Neural progenitor cell (in vitro differentiated cells): ENCODE results near the gene IQSEC1. TPM values are rescaled to one million over a fixed set of nuclear protein-coding genes. Genes with fewer than 3 reads are reported as not detected.

Source experiments
- DNase-seq: peaks from one replicate; pipeline ENCODE4 v3.0.0-alpha.2; 2016; ENCODE audit warnings: low spot score
- H2AFZ ChIP-seq: fragments of 200-600 bp; sonication (generic); replicated peaks from 2 replicates; pipeline ENCODE4 v1.6.1; 2016; ENCODE audit warnings: antibody characterized with exemption
- H3F3A ChIP-seq: fragments of 200-600 bp; sonication (generic); 2 replicates; pipeline ENCODE4 v1.6.1; 2016; ENCODE audit warnings: antibody characterized with exemption, low read depth
- H3K27ac ChIP-seq: fragments of 200-600 bp; sonication (generic); 2 replicates; pipeline ENCODE4 v1.5.1; 2016; ENCODE audit warnings: mild to moderate bottlenecking
- H3K27me3 ChIP-seq: fragments of 200-600 bp; sonication (generic); 2 replicates; pipeline ENCODE4 v1.6.1; 2016; ENCODE audit warnings: mild to moderate bottlenecking, moderate library complexity
- H3K36me3 ChIP-seq: fragments of 200-600 bp; sonication (generic); 2 replicates; pipeline ENCODE4 v1.5.1; 2016
- H3K4me1 ChIP-seq: fragments of 200-600 bp; sonication (generic); 2 replicates; pipeline ENCODE4 v1.6.1; 2016; ENCODE audit warnings: mixed run types
- H3K4me2 ChIP-seq: fragments of 200-600 bp; sonication (generic); 2 replicates; pipeline ENCODE4 v1.6.1; 2016
- H3K4me3 ChIP-seq: fragments of 200-600 bp; sonication (generic); 2 replicates; pipeline ENCODE4 v1.5.1; 2016
- H3K79me2 ChIP-seq: fragments of 200-600 bp; sonication (generic); 2 replicates; pipeline ENCODE4 v1.6.1; 2016; ENCODE audit warnings: low read depth
- H3K9ac ChIP-seq: fragments of 200-600 bp; sonication (generic); 2 replicates; pipeline ENCODE4 v1.6.1; 2016
- H3K9me3 ChIP-seq: fragments of 200-600 bp; sonication (generic); 2 replicates; pipeline ENCODE4 v1.5.1; 2016; ENCODE audit warnings: low read depth
- H4K20me1 ChIP-seq: fragments of 200-600 bp; sonication (generic); 2 replicates; pipeline ENCODE4 v1.6.1; 2016; ENCODE audit warnings: low read depth
- H3K27ac Mint-ChIP-seq: 3 replicates; pipeline ENCODE4 v1.8.0; 2021; ENCODE audit warnings: mixed read lengths
- H3K27me3 Mint-ChIP-seq: 2 replicates; pipeline ENCODE4 v1.8.0; 2022; ENCODE audit warnings: low read depth, mild to moderate bottlenecking, inconsistent platforms, moderate library complexity, mixed read lengths; ENCODE audit not compliant: insufficient read depth
- H3K36me3 Mint-ChIP-seq: 3 replicates; pipeline ENCODE4 v1.8.0; 2021; ENCODE audit warnings: mixed read lengths
- H3K4me1 Mint-ChIP-seq: 3 replicates; pipeline ENCODE4 v1.8.0; 2021; ENCODE audit warnings: mixed read lengths
- H3K4me3 Mint-ChIP-seq: 3 replicates; pipeline ENCODE4 v1.8.0; 2021; ENCODE audit warnings: mild to moderate bottlenecking, moderate library complexity, mixed read lengths
- H3K9me3 Mint-ChIP-seq: 3 replicates; pipeline ENCODE4 v1.8.0; 2020; ENCODE audit warnings: mixed read lengths
- EZH2 ChIP-seq: fragments of 200-600 bp; sonication (generic); IDR thresholded peaks from 2 replicates; pipeline ENCODE4 v1.6.1; 2017; ENCODE audit warnings: antibody characterized with exemption, mild to moderate bottlenecking, moderate library complexity
- EZH2phosphoT487 ChIP-seq: fragments of 200-600 bp; sonication (generic); IDR thresholded peaks from 2 replicates; pipeline ENCODE4 v1.6.1; 2017; ENCODE audit warnings: antibody characterized with exemption
- total RNA-seq: library from RNA; depleted of rRNA; stranded (reverse); fragments of >200 nt; gene quantifications from 2 replicates; pipeline ENCODE4 v1.2.3, GENCODE V29; 2015; ENCODE audit warnings: low replicate concordance
- TF ChIP-seq, protein P1 (sequence below): fragments of 200-600 bp; sonication (generic); IDR thresholded peaks from 2 replicates; pipeline ENCODE4 v1.5.1; 2017; ENCODE audit warnings: antibody characterized with exemption, mild to moderate bottlenecking

Gene IQSEC1
- total RNA-seq, 1 donor from 2014 or later = 8.9 TPM

DNA sequence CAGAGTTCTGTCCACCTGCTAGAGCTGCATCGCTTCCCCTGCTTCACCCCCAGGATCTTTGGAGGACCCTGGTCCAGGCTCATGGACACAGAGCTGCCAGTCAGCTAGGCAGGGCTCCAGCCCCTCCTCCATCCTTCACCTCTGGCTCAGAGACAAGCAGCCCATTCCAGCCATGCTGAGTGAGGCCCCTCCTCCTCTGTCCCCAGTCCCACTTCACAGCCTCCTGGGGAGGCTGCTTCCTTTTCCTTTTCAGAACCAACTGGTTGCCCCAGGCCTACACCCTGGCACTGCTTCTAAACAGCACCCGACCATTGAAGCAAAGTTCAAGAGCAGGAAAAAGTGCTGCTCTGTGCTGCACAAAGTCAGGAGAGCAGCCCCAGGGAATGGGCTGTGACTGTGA, 22.2 kb downstream of the IQSEC1 start:
- Mint-ChIP-seq H3K4me3 (no peak overlapping the region), H3K36me3 (no peaks in the 10 kb centered on the region), H3K27me3 (peaks cover 7% of the 10 kb centered on the region), H3K4me1 (peaks cover 60% of the 10 kb centered on the region), H3K9me3 (no peaks in the 10 kb centered on the region), H3K27ac (no peak overlapping the region)
- TF ChIP-seq EZH2phosphoT487 (no peak), EZH2 (no peak)
- TF ChIP-seq, protein P1, sequence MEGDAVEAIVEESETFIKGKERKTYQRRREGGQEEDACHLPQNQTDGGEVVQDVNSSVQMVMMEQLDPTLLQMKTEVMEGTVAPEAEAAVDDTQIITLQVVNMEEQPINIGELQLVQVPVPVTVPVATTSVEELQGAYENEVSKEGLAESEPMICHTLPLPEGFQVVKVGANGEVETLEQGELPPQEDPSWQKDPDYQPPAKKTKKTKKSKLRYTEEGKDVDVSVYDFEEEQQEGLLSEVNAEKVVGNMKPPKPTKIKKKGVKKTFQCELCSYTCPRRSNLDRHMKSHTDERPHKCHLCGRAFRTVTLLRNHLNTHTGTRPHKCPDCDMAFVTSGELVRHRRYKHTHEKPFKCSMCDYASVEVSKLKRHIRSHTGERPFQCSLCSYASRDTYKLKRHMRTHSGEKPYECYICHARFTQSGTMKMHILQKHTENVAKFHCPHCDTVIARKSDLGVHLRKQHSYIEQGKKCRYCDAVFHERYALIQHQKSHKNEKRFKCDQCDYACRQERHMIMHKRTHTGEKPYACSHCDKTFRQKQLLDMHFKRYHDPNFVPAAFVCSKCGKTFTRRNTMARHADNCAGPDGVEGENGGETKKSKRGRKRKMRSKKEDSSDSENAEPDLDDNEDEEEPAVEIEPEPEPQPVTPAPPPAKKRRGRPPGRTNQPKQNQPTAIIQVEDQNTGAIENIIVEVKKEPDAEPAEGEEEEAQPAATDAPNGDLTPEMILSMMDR = no peak
- peak; percentile 42 for DNase-seq
- no peak overlapping the region for H2AFZ ChIP-seq
- no peak overlapping the region for H3K27ac ChIP-seq
- H3K36me3 ChIP-seq = no peaks in the 10 kb centered on the region
- H3F3A ChIP-seq = no peaks in the 10 kb centered on the region
- peak overlapping the region; percentile 38 for H3K4me2 ChIP-seq
- no peaks in the 10 kb centered on the region for H3K9me3 ChIP-seq
- no peaks in the 10 kb centered on the region for H4K20me1 ChIP-seq
- H3K9ac ChIP-seq = no peak overlapping the region
- H3K4me3 ChIP-seq = no peak overlapping the region
- no peaks in the 10 kb centered on the region for H3K27me3 ChIP-seq
- H3K4me1 ChIP-seq = peaks cover 18% of the 10 kb centered on the region
- no peaks in the 10 kb centered on the region for H3K79me2 ChIP-seq

DNA sequence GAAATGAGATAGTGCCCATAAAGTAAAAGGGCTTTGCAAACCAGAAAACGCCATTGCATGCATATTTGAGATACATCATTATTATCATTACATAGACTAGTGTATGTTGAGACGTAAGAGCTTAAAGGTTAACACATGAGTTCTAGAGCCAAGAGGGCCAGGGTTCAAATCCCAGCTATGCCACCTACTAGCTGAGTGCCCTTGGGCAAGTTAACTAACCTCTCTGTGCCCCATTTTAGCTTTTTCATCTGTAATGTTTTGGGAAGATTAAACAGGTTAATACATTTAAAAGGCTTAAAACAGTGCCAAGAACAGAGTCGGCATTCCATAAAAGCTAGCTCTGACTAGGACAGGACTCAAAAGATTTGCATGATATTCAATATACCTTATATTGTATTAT, 22.8 kb downstream of the IQSEC1 start:
- no peaks in the 10 kb centered on the region for H3K9me3 ChIP-seq
- DNase-seq = no peak
- no peaks in the 10 kb centered on the region for H3F3A ChIP-seq
- Mint-ChIP-seq H3K27me3 (peaks cover 9% of the 10 kb centered on the region), H3K9me3 (no peaks in the 10 kb centered on the region), H3K36me3 (no peaks in the 10 kb centered on the region), H3K27ac (peak overlapping the region; percentile 50), H3K4me1 (peaks cover 66% of the 10 kb centered on the region), H3K4me3 (no peak overlapping the region)
- no peak overlapping the region for H3K27ac ChIP-seq
- H2AFZ ChIP-seq = no peak overlapping the region
- H3K4me2 ChIP-seq = no peak overlapping the region
- no peaks in the 10 kb centered on the region for H3K27me3 ChIP-seq
- no peak overlapping the region for H3K4me3 ChIP-seq
- H4K20me1 ChIP-seq = no peaks in the 10 kb centered on the region
- H3K4me1 ChIP-seq = peaks cover 18% of the 10 kb centered on the region
- H3K79me2 ChIP-seq = no peaks in the 10 kb centered on the region
- H3K9ac ChIP-seq = no peak overlapping the region
- H3K36me3 ChIP-seq = no peaks in the 10 kb centered on the region
- TF ChIP-seq, protein P1 = no peak
- no peak for TF ChIP-seq EZH2phosphoT487
- TF ChIP-seq EZH2 = no peak

DNA sequence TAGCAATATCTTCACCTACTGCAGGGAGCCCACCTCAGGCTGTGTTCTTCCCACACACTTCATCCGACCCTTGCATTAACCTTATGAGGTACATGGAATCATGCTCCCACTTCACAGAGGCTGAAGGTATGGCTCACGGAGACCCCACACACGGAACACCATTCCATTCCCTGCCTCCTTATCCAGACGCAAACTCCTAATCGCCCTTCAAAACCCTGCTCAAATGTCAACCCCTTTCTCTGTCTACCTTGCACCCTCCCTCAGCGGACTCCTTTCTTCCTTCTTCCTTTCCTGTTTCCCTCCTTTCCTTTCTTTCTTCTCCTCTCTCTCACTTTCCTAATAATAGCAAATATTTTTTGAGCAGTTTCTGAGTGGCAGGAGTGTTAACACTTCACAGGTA, 23.8 kb downstream of the IQSEC1 start:
- Mint-ChIP-seq H3K36me3 (no peaks in the 10 kb centered on the region), H3K27ac (peak overlapping the region; percentile 11), H3K27me3 (peaks cover 9% of the 10 kb centered on the region), H3K9me3 (no peaks in the 10 kb centered on the region), H3K4me1 (peaks cover 73% of the 10 kb centered on the region), H3K4me3 (no peak overlapping the region)
- H3K27me3 ChIP-seq = no peaks in the 10 kb centered on the region
- no peak overlapping the region for H3K9ac ChIP-seq
- DNase-seq = no peak
- TF ChIP-seq, protein P1 = no peak
- TF ChIP-seq EZH2 (no peak), EZH2phosphoT487 (no peak)
- H3K4me1 ChIP-seq = peaks cover 27% of the 10 kb centered on the region
- H3K79me2 ChIP-seq = no peaks in the 10 kb centered on the region
- H3K27ac ChIP-seq = no peak overlapping the region
- no peak overlapping the region for H3K4me2 ChIP-seq
- no peaks in the 10 kb centered on the region for H4K20me1 ChIP-seq
- no peaks in the 10 kb centered on the region for H3K9me3 ChIP-seq
- H3F3A ChIP-seq = peaks cover under 1% of the 10 kb centered on the region
- H2AFZ ChIP-seq = no peak overlapping the region
- H3K36me3 ChIP-seq = no peaks in the 10 kb centered on the region
- no peak overlapping the region for H3K4me3 ChIP-seq
